GM12864 (cell line): ENCODE results near the gene BLCAP.

Experiments used
- DNase-seq: peaks from one replicate; pipeline ENCODE4 v3.0.0-alpha.2; 2011; ENCODE audit warnings: low read depth
- H3K4me3 ChIP-seq: 2 replicates; pipeline ENCODE4 v1.5.1; 2011; ENCODE audit warnings: mild to moderate bottlenecking, low read depth, low read length, control low read depth
- TF ChIP-seq, protein P1 (sequence below): IDR thresholded peaks from 2 replicates; pipeline ENCODE4 v1.5.1; 2011; ENCODE audit warnings: low read depth, mild to moderate bottlenecking, moderate library complexity, low read length, control low read depth, inconsistent platforms; ENCODE audit errors: missing control alignments

BLCAP gene

GRCh38 chr20:37570419-37570818 is 42.7 kb upstream of the BLCAP start:
- H3K4me3 ChIP-seq = no peak overlapping the region
- no peak for DNase-seq
- TF ChIP-seq, protein P1, sequence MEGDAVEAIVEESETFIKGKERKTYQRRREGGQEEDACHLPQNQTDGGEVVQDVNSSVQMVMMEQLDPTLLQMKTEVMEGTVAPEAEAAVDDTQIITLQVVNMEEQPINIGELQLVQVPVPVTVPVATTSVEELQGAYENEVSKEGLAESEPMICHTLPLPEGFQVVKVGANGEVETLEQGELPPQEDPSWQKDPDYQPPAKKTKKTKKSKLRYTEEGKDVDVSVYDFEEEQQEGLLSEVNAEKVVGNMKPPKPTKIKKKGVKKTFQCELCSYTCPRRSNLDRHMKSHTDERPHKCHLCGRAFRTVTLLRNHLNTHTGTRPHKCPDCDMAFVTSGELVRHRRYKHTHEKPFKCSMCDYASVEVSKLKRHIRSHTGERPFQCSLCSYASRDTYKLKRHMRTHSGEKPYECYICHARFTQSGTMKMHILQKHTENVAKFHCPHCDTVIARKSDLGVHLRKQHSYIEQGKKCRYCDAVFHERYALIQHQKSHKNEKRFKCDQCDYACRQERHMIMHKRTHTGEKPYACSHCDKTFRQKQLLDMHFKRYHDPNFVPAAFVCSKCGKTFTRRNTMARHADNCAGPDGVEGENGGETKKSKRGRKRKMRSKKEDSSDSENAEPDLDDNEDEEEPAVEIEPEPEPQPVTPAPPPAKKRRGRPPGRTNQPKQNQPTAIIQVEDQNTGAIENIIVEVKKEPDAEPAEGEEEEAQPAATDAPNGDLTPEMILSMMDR = no peak

- DNase-seq = no peak
- no peak overlapping the region for H3K4me3 ChIP-seq
- TF ChIP-seq, protein P1 = no peak
Observed at GRCh38 chr20:37567671-37568588, 40.3 kb upstream of the BLCAP start.

GRCh38 chr20:37567331-37567665 is 39.6 kb upstream of the BLCAP start:
- TF ChIP-seq, protein P1 = no peak
- no peak overlapping the region for H3K4me3 ChIP-seq
- DNase-seq = no peak

DNA sequence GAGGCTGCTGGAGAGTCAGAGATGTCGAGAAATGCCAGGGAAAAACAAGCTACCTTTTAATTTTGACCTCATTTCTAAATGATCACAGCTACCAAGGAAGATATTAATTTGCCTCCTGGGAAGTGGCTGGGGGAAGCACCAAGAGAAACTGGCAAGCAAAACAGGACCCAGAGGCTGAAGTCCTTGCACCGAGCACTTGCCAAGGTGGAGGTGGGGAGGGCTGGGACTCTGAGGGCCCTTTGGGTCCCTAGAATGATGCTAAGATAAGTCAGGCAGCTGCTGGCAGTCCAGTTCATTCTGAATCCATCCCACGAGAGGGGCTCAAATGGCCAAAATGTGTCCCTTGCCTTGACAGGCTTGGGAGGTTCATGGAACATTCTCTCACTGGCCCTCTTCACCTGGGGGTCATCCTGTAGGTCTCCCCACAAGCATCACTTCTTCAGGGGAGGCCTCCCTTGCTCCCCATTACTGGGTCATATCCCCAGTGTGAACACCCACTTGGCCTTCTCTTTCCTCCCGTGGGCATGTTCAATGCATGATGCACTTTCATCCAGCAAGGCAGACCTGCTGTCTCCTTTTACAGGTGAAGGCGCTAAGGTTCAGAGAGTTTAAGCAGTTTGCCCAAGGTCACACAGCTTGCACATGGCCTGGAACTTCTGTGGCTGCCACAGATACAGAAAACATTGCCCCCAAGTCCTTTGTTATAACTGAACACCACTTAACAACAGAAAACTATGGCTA is 39.1 kb upstream of the BLCAP start:
- H3K4me3 ChIP-seq = no peak overlapping the region
- TF ChIP-seq, protein P1 = no peak
- DNase-seq = no peak

DNA sequence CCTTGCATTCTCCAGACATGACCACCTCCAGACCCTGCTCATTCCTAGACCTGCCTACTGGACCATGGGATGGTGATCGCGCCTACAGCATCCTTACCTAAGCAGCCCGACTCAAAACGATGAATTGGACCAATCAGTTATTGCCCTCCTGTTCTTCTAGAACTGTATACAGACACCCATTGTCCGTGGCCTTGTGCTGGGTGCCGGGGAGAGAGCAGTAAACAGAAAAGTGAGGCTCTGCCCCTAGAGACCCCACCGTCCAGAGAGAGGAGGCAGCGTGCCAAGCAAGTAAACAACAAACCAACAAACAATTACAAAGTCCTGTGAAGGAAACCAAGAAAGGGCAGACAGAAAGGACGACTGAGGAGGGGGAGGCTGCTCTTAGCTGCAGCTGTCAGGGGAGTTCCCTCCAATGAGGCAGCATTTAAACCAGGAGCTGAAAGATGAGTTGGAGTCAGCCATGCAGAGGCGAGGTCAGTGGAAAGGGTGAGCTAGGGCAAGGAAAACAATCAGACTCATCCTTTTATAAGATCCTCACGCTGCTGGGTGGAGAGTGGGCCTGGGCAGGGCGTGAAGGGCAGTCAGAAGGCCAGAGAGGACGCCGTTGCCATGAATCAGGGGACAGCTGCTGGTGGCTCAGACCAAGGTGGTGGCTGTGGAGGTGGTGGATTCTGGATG is 37.6 kb upstream of the BLCAP start:
- no peak overlapping the region for H3K4me3 ChIP-seq

GRCh38 chr20:37564388-37565133 is 36.9 kb upstream of the BLCAP start:
- DNase-seq = no peak
- no peak overlapping the region for H3K4me3 ChIP-seq
- TF ChIP-seq, protein P1 = peak; percentile 98

More for the DNA sequence above, 37.6 kb upstream of the BLCAP start:
- TF ChIP-seq, protein P1 = no peak
- DNase-seq = no peak
